ENCODE measurements around the gene FMN1. TPM values are rescaled to one million over a fixed set of nuclear protein-coding genes. Genes with fewer than 3 reads are reported as not detected.
A peak's percentile ranks its signal among the peaks of the same experiment; 100 is the strongest.

Gene FMN1
- total and polyA plus RNA-seq, 2 of the 13 experiments (the other 11 are each of a cell fraction or from before 2014, with no cell fraction given): 0.20 to 0.60 TPM

DNA sequence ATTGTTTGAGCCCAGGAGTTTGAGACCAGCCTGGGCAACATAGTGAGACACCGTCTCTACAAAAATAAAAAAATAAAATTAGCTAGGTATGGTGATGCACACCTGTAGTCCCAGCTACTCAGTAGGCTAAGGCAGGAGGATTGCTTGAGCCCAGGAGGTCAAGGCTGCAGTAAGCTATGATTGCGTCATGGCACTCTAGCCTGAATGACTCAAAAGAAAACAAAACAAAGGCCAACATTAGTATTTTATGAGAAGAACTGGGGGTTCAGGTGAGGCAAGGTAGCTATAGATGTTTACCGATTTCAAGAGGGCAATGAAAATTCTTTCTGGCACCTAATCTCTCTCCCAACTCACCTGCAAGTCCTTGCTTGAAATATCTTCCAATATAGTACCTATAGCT lies 399.5 kb downstream of the FMN1 start (continued):
- TF ChIP-seq SIN3A (IDR thresholded peaks at IDR 0.05; ENCODE audit: borderline replicate concordance, low read depth, low read length) (no peak), JUN (CRISPR knock-in tag; IDR thresholded peaks at IDR 0.05) (no peak), MED1 (CRISPR knock-in tag; IDR thresholded peaks at IDR 0.05) (no peak), PCBP2 (optimal IDR thresholded peaks at IDR 0.05; ENCODE audit: low read depth, low read length, poor library complexity, severe bottlenecking) (no peak), ATF7 (IDR thresholded peaks at IDR 0.05) (peak; percentile 71), ATF7 (CRISPR knock-in tag; IDR thresholded peaks at IDR 0.05) (no peak; the same call in 1 of the 2 replicates), GTF2F1 (IDR thresholded peaks at IDR 0.05; ENCODE audit: low read length) (no peak), GATAD2A (CRISPR knock-in tag; IDR thresholded peaks at IDR 0.05) (peak; percentile 65; the same call in 1 of the 2 replicates), ZFYVE20 (CRISPR knock-in tag; IDR thresholded peaks at IDR 0.05; ENCODE audit: borderline replicate concordance, low read depth) (no peak), ZNF839 (CRISPR knock-in tag; IDR thresholded peaks at IDR 0.05; ENCODE audit: borderline replicate concordance) (no peak), HNRNPUL1 (IDR thresholded peaks at IDR 0.05; ENCODE audit: low read depth, low read length) (no peak), FOXK1 (CRISPR knock-in tag; IDR thresholded peaks at IDR 0.05; ENCODE audit: borderline replicate concordance, low read depth) (0 out of 2 replicates have a peak, but pooled peaks have one; percentile 39), SAP130 (CRISPR knock-in tag; IDR thresholded peaks at IDR 0.05; ENCODE audit: low read depth) (0 out of 2 replicates have a peak, but pooled peaks have one; percentile 24), ZNF788 (CRISPR knock-in tag; IDR thresholded peaks at IDR 0.05; ENCODE audit: borderline replicate concordance) (no peak), FOSL2 (CRISPR knock-in tag; IDR thresholded peaks at IDR 0.05) (peak; percentile 81)
- TF ChIP-seq, protein P1, sequence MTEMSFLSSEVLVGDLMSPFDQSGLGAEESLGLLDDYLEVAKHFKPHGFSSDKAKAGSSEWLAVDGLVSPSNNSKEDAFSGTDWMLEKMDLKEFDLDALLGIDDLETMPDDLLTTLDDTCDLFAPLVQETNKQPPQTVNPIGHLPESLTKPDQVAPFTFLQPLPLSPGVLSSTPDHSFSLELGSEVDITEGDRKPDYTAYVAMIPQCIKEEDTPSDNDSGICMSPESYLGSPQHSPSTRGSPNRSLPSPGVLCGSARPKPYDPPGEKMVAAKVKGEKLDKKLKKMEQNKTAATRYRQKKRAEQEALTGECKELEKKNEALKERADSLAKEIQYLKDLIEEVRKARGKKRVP (CRISPR knock-in tag; IDR thresholded peaks at IDR 0.05): peak in 1 of 2 experiments; percentile 76; a peak in 2 of 4 replicates

Measured in HepG2 (cell line).